Uterus (tissue), 2 donors: ENCODE data around the gene TNFRSF18.

Experiments
- CTCF ChIP-seq, 4 experiments: fragments of 200-600 bp in 2 of 4; fragments of 450-650 bp in 2 of 4; sonication (generic) in 2 of 4; IDR thresholded peaks; one replicate each; pipeline ENCODE4 v1.5.1; 2016 to 2019; ENCODE audit warnings: antibody characterized with exemption in 4 of 4, mild to moderate bottlenecking in 2 of 4, moderate library complexity in 1 of 4
- POLR2A ChIP-seq, 2 donors: fragments of 450-650 bp; IDR thresholded peaks; one replicate each; pipeline ENCODE4 v1.6.1; 2016; ENCODE audit warnings: antibody characterized with exemption in 2 of 2, mild to moderate bottlenecking in 1 of 2, moderate library complexity in 1 of 2

DNA sequence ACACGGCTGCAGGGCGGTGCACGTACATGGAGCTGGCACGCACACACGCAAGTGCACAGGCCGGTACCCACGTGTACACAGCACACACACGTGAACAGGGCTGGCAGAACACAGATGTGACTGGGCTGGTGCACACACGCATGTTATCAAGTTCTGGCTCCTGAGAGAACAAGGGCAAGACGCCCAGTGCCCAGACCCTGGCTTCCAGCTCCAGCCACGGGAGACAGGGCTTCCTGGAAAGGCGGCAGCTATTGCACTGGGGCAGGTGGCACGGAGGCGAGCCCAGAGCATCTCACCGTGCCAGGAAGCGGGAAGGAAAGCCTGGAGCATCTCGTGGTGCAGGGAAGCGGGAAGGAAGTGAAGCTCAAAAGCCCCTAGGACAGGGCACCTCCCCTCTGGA, 19.5 kb upstream of the TNFRSF18 start:
- TF ChIP-seq POLR2A (IDR thresholded peaks at IDR 0.05) (no peak), CTCF (IDR thresholded peaks at IDR 0.05) (no peak)
